HG03066 (cell line): ENCODE data around the gene SIRT2.

Experiments
- ATAC-seq: cut with Tn5 transposase; IDR thresholded peaks from one replicate; pipeline ENCODE4 v1.9.1; 2021; ENCODE audit warnings: low read depth; ENCODE audit not compliant: unreplicated experiment

SIRT2 gene

GRCh38 chr19:38848299-38849146 lies 50.9 kb downstream of the SIRT2 start:
- ATAC-seq = no peak

GRCh38 chr19:38846097-38846496 lies 53.3 kb downstream of the SIRT2 start:
- ATAC-seq = no peak

GRCh38 chr19:38845374-38846024 lies 53.9 kb downstream of the SIRT2 start:
- ATAC-seq = no peak

GRCh38 chr19:38844093-38844686 lies 55.2 kb downstream of the SIRT2 start:
- no peak for ATAC-seq

GRCh38 chr19:38843175-38843758 lies 56.2 kb downstream of the SIRT2 start:
- no peak for ATAC-seq

- no peak for ATAC-seq
Measured at GRCh38 chr19:38842439-38843174, 56.8 kb downstream of the SIRT2 start.

GRCh38 chr19:38841787-38842438 lies 57.5 kb downstream of the SIRT2 start:
- no peak for ATAC-seq

- no peak for ATAC-seq
Measured at GRCh38 chr19:38841180-38841766, 58.1 kb downstream of the SIRT2 start.

GRCh38 chr19:38840583-38840968 lies 58.8 kb downstream of the SIRT2 start:
- ATAC-seq = no peak

GRCh38 chr19:38839816-38840582 lies 59.4 kb downstream of the SIRT2 start:
- no peak for ATAC-seq

GRCh38 chr19:38838986-38839761 lies 60.2 kb downstream of the SIRT2 start:
- ATAC-seq = no peak

GRCh38 chr19:38838208-38838985 lies 61.0 kb downstream of the SIRT2 start:
- ATAC-seq = no peak

- no peak for ATAC-seq
Measured at GRCh38 chr19:38837656-38838121, 61.7 kb downstream of the SIRT2 start.

- no peak for ATAC-seq
Measured at GRCh38 chr19:38836983-38837626, 62.3 kb downstream of the SIRT2 start.

GRCh38 chr19:38836159-38836982 lies 63.0 kb downstream of the SIRT2 start:
- no peak for ATAC-seq

GRCh38 chr19:38834590-38834989 lies 64.8 kb downstream of the SIRT2 start:
- no peak for ATAC-seq
